ENCODE results near the gene USP37.

The USP37 gene, protein sequence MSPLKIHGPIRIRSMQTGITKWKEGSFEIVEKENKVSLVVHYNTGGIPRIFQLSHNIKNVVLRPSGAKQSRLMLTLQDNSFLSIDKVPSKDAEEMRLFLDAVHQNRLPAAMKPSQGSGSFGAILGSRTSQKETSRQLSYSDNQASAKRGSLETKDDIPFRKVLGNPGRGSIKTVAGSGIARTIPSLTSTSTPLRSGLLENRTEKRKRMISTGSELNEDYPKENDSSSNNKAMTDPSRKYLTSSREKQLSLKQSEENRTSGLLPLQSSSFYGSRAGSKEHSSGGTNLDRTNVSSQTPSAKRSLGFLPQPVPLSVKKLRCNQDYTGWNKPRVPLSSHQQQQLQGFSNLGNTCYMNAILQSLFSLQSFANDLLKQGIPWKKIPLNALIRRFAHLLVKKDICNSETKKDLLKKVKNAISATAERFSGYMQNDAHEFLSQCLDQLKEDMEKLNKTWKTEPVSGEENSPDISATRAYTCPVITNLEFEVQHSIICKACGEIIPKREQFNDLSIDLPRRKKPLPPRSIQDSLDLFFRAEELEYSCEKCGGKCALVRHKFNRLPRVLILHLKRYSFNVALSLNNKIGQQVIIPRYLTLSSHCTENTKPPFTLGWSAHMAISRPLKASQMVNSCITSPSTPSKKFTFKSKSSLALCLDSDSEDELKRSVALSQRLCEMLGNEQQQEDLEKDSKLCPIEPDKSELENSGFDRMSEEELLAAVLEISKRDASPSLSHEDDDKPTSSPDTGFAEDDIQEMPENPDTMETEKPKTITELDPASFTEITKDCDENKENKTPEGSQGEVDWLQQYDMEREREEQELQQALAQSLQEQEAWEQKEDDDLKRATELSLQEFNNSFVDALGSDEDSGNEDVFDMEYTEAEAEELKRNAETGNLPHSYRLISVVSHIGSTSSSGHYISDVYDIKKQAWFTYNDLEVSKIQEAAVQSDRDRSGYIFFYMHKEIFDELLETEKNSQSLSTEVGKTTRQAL

DNA sequence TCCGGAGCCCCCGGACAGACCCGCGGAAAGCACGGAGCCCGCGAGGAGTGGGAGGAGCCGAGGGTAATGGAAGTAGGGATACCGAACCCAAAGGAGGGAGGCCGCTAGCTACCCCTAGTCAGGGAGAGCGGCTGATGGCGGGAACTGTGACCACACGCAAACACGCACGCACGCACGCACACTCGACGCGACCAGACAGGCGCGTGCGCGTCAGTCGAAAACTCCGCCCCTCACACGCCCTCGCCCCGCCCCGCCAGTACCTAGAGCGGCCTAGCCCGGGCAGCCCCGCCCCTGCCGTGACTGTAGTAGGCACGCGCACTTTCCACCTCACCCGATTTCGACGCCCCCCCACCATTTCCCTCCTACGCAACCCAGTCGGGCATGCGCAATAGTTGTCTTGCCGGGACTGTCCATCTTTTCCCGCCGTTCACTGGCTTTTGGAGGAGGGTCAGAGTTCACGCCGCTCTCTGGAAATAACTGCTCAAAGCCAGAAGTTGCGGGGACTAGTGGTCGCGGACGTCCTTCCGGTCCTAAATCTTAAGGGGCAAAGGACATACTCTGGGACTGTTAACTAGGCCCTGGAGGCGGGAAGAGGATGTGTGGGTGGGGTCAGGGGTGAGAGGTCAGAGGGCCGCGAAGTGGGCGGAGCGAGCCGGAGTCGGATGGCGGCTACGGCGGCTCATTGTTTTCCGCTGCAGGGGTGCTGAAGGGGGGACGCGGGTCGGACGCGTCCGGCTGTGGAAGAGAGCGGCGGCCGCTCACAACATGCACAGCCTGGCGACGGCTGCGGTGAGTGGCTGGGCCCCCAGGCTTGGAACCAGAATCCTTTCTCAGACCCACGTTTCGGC lies at the start of gene USP37, which contains the start of gene CNOT9:
Gene USP37 (minus strand): TSS at position 162 of the 848 bp plus-strand sequence. CDS start 9,698 bp downstream, outside the sequence.
Gene CNOT9 (plus strand): TSS at position 650 of the 848 bp plus-strand sequence. CDS start 116 bp downstream, at position 766.
- H3K4me3 ChIP-seq (ENCODE audit: low read length), result peak within 1 kb of the TSS; percentile 94
- peak within 1 kb of the TSS; percentile 81 for H3K9ac ChIP-seq (ENCODE audit: low read length)
- H3K36me3 ChIP-seq (ENCODE audit: control insufficient read depth, insufficient read depth, low read length), result no peaks in the 10 kb centered on the region
- peak within 1 kb of the TSS; percentile 93 for H3K27ac ChIP-seq (ENCODE audit: low read depth, low read length)
- H3K27me3 ChIP-seq (ENCODE audit: control insufficient read depth, insufficient read depth, low read length), result no peaks in the 10 kb centered on the region
- peaks cover 22% of the 10 kb centered on the region for H3K4me1 ChIP-seq (ENCODE audit: control insufficient read depth, insufficient read depth, low read length)

DNA sequence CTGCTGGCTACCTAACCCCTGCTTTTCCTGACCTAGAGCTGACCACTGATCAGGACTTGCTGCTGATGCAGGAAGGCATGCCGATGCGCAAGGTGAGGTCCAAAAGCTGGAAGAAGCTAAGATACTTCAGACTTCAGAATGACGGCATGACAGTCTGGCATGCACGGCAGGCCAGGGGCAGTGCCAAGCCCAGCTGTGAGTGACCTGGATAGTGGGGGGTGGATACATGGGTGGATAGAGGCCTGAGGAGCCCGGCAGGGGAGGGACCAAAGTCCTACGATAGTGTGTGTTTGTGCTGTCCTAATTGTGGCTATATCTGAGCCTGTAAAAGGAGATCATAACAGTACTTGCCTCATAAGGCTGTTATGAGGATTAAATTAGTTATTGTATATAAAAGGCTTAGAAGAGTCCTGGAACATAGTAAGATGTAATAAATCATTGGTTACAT lies 47.7 kb upstream of the USP37 start:
- H3K27me3 ChIP-seq (ENCODE audit: control insufficient read depth, insufficient read depth, low read length), result no peaks in the 10 kb centered on the region

DNA sequence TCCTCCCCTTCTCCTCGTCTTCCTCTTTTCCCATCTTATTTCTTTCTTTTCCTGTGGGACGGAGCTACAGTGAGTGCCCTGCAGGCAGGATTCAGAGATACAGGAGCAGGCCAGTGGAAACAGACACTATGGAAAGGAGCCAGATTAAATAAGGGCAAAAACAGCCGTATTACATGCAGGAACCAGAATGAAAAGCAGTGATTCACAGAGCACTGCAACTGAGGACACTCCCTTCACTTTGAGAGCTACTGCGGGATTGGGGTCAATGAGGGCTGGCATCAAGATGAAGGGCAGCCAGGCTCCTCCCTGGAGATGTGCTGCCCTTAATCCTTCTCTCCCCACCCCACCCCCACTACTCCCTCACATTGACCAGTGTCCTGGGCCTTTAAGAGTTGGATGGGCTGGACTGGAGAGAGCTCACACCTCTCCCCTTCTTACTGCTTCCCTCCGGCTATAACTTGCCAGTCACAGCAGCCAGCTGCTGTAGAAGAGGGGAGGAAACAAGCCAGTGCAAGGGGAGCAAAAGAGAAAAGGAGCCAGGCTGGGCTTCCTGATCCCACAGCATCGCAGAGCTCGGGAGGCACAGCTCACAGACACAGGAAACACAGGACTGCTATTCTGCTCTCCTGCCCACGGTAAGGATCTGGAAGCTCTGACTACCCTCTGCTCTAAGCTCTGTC lies 39.4 kb upstream of the USP37 start, which contains the start of gene PLCD4:
Gene PLCD4 (plus strand): TSS at position 464 of the 680 bp plus-strand sequence. CDS start 7,841 bp downstream, outside the sequence.
- H3K27me3 ChIP-seq (ENCODE audit: control insufficient read depth, insufficient read depth, low read length), result no peaks in the 10 kb centered on the region
- peaks cover 12% of the 10 kb centered on the region for H3K4me1 ChIP-seq (ENCODE audit: control insufficient read depth, insufficient read depth, low read length)
- peak within 1 kb of the TSS; percentile 65 for H3K4me3 ChIP-seq (ENCODE audit: low read length)
- H3K27ac ChIP-seq (ENCODE audit: low read depth, low read length), result peak within 1 kb of the TSS; percentile 87
- H3K9ac ChIP-seq (ENCODE audit: low read length), result peak within 1 kb of the TSS; percentile 73
- H3K36me3 ChIP-seq (ENCODE audit: control insufficient read depth, insufficient read depth, low read length), result no peaks in the 10 kb centered on the region

More for the DNA sequence above, 47.7 kb upstream of the USP37 start:
- Histone ChIP-seq H3K4me3 (ENCODE audit: low read length) (no peak overlapping the region), H3K9ac (ENCODE audit: low read length) (no peak overlapping the region), H3K4me1 (ENCODE audit: control insufficient read depth, insufficient read depth, low read length) (peaks cover 7% of the 10 kb centered on the region), H3K36me3 (ENCODE audit: control insufficient read depth, insufficient read depth, low read length) (no peaks in the 10 kb centered on the region), H3K27ac (ENCODE audit: low read depth, low read length) (peak overlapping the region; percentile 64)

DNA sequence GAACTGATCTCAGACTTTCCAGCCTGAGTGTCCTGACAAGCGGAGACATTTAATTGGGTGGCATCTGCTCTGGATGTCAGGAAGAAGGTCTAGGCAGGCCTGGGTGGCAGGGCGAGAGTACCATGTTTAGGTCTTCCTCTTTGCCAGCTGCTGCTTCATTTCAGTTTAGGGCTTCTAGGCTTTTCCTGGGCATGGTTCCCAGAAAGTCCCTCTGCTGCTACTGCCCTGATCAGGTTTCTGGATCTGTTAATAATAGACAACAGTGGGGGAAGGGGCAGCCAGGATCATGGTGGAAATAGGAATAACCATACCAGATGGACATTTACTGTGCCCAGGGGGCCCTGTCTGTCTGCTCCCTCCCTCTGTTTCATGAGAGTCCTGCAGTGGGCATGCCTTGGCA lies 37.3 kb upstream of the USP37 start:
- no peaks in the 10 kb centered on the region for H3K27me3 ChIP-seq (ENCODE audit: control insufficient read depth, insufficient read depth, low read length)
- no peak overlapping the region for H3K9ac ChIP-seq (ENCODE audit: low read length)
- H3K4me3 ChIP-seq (ENCODE audit: low read length), result no peak overlapping the region
- H3K4me1 ChIP-seq (ENCODE audit: control insufficient read depth, insufficient read depth, low read length), result peaks cover 12% of the 10 kb centered on the region
- H3K27ac ChIP-seq (ENCODE audit: low read depth, low read length), result peak overlapping the region; percentile 46
- H3K36me3 ChIP-seq (ENCODE audit: control insufficient read depth, insufficient read depth, low read length), result no peaks in the 10 kb centered on the region

DNA sequence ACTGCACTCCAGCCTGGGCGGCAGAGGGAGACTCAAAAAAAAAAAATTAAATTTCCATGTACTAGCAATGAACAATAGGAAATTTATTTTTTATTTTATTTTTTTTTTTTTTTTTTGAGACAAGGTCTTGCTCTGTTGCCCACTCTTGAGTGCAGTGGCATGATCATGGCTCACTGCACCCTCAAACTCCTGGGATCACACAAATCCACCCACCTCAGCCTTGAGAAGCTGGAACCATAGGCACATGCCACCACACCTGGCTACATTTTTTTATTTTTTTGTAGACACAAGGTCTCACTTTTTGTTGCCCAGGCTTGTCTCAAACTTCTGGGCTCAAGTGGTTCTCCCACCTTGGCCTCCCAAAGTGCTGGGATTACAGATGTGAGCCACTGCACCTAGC lies 17.4 kb upstream of the USP37 start:
- H3K9ac ChIP-seq (ENCODE audit: low read length), result no peak overlapping the region
- no peak overlapping the region for H3K27ac ChIP-seq (ENCODE audit: low read depth, low read length)
- H3K36me3 ChIP-seq (ENCODE audit: control insufficient read depth, insufficient read depth, low read length), result peaks cover 8% of the 10 kb centered on the region

DNA sequence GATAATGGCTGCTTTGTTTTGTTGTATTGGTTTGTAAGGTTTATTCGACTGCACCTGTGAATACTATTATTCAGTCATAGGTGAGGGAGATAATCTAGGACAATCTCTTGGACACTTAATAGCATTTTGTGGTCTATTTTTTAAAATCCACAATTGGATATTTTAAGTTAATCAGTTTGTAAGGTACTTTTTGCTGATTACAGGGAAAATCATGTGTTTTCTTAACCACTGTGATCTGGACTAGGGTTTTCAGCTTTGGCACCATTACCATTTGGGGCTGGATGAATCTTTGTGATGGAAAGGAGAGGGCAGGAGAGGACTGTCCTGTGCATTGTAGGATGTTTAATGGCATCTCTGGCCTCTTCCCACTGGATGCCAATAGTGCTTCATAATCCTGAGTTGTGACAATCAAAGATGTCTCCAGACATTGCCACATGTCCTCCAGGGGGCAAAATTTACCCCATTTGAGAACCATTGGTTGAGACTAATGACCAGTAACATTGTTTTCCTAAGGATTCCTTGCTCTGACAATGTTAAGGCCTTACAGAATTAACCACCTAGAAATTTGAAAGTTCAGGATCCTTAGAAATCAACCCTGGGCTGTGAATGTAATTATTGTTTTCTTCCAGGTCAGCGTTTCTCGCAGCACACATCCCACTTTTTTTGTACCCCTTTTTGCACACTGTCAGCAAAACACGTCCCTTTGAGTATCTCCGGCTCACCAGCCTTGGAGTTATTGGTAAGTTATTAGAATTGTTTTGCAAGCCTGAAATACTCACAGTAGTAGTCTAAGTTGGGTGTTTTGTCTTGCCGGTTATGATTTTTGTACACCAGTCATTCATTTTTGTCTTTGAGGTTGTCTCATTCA lies 16.1 kb upstream of the USP37 start:
- H3K4me1 ChIP-seq (ENCODE audit: control insufficient read depth, insufficient read depth, low read length), result no peaks in the 10 kb centered on the region
- no peak overlapping the region for H3K4me3 ChIP-seq (ENCODE audit: low read length)
- H3K36me3 ChIP-seq (ENCODE audit: control insufficient read depth, insufficient read depth, low read length), result peaks cover 8% of the 10 kb centered on the region
- H3K27me3 ChIP-seq (ENCODE audit: control insufficient read depth, insufficient read depth, low read length), result no peaks in the 10 kb centered on the region
- no peak overlapping the region for H3K9ac ChIP-seq (ENCODE audit: low read length)
- no peak overlapping the region for H3K27ac ChIP-seq (ENCODE audit: low read depth, low read length)

More for the DNA sequence above, 17.4 kb upstream of the USP37 start:
- no peaks in the 10 kb centered on the region for H3K4me1 ChIP-seq (ENCODE audit: control insufficient read depth, insufficient read depth, low read length)
- no peaks in the 10 kb centered on the region for H3K27me3 ChIP-seq (ENCODE audit: control insufficient read depth, insufficient read depth, low read length)
- H3K4me3 ChIP-seq (ENCODE audit: low read length), result no peak overlapping the region

DNA sequence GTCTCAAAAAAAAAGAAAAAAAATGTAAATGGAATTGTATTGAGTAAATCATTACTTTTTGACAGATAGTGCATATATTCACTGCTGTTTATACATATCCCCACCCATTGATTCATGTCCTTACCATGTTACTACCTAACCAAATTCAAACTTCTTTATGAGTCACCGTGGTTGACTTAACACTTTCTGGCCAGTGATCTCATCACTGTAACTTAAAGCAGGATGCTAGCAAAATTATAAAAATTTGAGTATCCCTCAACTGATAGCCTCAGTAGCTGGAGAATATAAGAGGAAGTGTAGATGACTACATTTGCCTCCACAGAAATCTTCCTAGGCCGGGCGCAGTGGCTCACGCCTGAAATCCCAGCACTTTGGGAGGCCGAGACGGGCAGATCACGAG lies 13.9 kb upstream of the USP37 start:
- Histone ChIP-seq H3K4me3 (ENCODE audit: low read length) (no peak overlapping the region), H3K27ac (ENCODE audit: low read depth, low read length) (no peak overlapping the region), H3K4me1 (ENCODE audit: control insufficient read depth, insufficient read depth, low read length) (peaks cover 4% of the 10 kb centered on the region), H3K27me3 (ENCODE audit: control insufficient read depth, insufficient read depth, low read length) (no peaks in the 10 kb centered on the region), H3K9ac (ENCODE audit: low read length) (no peak overlapping the region), H3K36me3 (ENCODE audit: control insufficient read depth, insufficient read depth, low read length) (peaks cover 8% of the 10 kb centered on the region)

DNA sequence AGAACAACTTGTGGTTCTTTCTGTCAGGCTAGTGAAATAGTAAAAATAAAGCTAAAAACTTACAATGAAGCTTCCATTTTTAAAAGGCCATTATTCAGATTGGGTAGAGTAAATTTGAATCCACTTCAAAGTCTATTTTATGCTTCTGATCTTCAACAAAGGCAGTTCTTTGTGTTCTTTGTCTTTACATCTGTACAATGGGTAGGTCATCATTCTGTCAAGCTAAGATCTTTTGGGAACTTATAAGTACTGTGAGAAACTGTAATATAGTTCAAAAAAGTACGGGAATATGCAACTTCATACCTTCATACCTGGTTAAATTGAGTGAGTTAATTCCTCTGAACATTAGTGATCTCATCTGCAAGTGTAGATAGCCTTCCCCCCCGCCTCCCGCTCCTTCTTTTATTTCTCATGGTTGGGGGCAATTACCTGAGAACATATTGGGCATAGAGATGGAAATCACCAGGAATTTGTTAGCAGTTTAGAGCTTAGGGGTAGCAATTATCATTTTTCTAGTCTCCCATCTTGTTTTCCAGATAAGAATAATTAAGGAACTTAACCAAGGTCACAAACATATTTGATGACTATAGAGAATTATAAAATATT lies 10.2 kb upstream of the USP37 start:
- Histone ChIP-seq H3K36me3 (ENCODE audit: control insufficient read depth, insufficient read depth, low read length) (peaks cover 5% of the 10 kb centered on the region), H3K4me1 (ENCODE audit: control insufficient read depth, insufficient read depth, low read length) (peaks cover 4% of the 10 kb centered on the region), H3K27me3 (ENCODE audit: control insufficient read depth, insufficient read depth, low read length) (no peaks in the 10 kb centered on the region), H3K4me3 (ENCODE audit: low read length) (no peak overlapping the region), H3K27ac (ENCODE audit: low read depth, low read length) (no peak overlapping the region), H3K9ac (ENCODE audit: low read length) (no peak overlapping the region)

DNA sequence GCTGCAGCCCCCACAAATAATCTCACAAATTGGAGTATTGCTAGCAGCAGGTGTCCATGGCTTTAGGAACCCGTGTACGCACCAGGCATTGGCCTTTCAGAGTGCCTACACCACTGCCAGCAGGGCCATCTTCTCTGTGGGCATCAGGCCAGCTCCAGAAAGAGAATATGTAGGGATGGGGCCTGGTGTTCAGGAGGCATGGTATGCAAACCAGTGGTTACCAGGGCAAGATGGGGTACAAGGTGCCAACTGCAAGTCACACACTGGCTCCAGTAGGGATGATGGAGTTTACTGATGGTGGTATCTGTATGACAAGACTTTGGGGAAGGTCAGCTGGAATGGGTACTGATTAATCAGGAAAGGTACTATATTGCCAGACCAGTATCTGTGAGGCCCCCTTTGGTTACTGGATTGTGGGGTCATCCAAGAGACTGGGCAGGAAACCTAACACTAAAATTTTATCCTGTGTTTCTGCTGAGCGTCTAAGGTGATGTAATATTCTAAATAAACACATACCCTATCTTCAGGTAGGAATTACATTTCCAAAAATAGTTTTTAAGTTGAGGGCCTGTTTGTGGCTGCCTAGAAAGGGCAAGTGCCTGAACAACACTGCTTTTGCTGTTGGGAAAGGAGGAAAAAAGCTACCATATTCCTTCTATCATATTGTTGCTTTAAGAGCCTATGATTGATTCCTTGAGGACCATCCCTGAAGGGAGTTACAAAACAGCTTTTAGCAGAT lies 9.5 kb upstream of the USP37 start:
- Histone ChIP-seq H3K9ac (ENCODE audit: low read length) (no peak overlapping the region), H3K27ac (ENCODE audit: low read depth, low read length) (no peak overlapping the region), H3K36me3 (ENCODE audit: control insufficient read depth, insufficient read depth, low read length) (peaks cover 2% of the 10 kb centered on the region), H3K4me3 (ENCODE audit: low read length) (no peak overlapping the region), H3K4me1 (ENCODE audit: control insufficient read depth, insufficient read depth, low read length) (peaks cover 4% of the 10 kb centered on the region), H3K27me3 (ENCODE audit: control insufficient read depth, insufficient read depth, low read length) (no peaks in the 10 kb centered on the region)

DNA sequence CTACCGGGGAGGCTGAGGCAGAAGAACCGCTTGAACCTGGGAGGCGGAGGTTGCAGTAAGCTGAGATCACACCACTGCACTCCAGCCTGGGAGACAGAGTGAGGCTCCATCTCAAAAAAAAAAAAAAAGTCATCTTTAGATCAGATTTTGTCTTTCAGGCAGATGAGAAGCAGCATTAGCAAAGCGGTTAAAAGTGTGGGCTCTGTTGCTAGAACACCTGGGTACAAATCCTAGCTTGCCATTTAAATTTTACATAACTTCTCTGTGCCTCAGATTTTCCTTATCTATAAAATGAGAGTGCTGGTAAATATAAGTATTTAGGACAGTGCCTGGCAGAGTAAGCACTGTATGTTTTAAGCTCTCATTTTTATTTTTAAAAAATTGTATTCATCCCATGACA lies 8.7 kb upstream of the USP37 start:
- Histone ChIP-seq H3K36me3 (ENCODE audit: control insufficient read depth, insufficient read depth, low read length) (peaks cover 2% of the 10 kb centered on the region), H3K9ac (ENCODE audit: low read length) (no peak overlapping the region), H3K27ac (ENCODE audit: low read depth, low read length) (no peak overlapping the region), H3K27me3 (ENCODE audit: control insufficient read depth, insufficient read depth, low read length) (no peaks in the 10 kb centered on the region), H3K4me1 (ENCODE audit: control insufficient read depth, insufficient read depth, low read length) (peaks cover 4% of the 10 kb centered on the region), H3K4me3 (ENCODE audit: low read length) (no peak overlapping the region)

Data from rectal smooth muscle tissue (tissue), 1 donor.